ENCODE measurements around the gene USP25.

GRCh38 chr21:15781986-15782385, 52.2 kb downstream of the USP25 start:
- TF ChIP-seq CTCF (IDR thresholded peaks at IDR 0.05; ENCODE audit: insufficient read depth, low read length) = no peak
- no peak for TF ChIP-seq POLR2AphosphoS5 (IDR thresholded peaks at IDR 0.05; ENCODE audit: low read depth)
